Right cardiac atrium (tissue), 5 donors: ENCODE results near the gene FOXP1. TPM values are rescaled to one million over a fixed set of nuclear protein-coding genes. Genes with fewer than 3 reads are reported as not detected.
"Not testable (repeated sequence)": the region's sequence is repeated elsewhere in the genome, so short reads cannot be mapped to it uniquely, and the experiment has no call there.

ENCODE experiments used
- ATAC-seq, 2 donors: fragments of 200-7000 bp; cut with Tn5 transposase; one replicate each; pipeline versions ENCODE4 v1.8.0 to v1.9.1; 2020; ENCODE audit warnings: moderate library complexity in 2 of 2, mild to moderate bottlenecking in 1 of 2
- DNase-seq, 3 donors: peaks; one replicate each; pipeline ENCODE4 v3.0.0-alpha.2; 2020
- H3K27ac ChIP-seq: one replicate; pipeline ENCODE4 v1.5.1; 2013; ENCODE audit warnings: mild to moderate bottlenecking, low read length, control low read depth, moderate library complexity
- H3K27me3 ChIP-seq: one replicate; pipeline ENCODE4 v1.6.1; 2013; ENCODE audit not compliant: control insufficient read depth, insufficient read depth
- H3K4me1 ChIP-seq: one replicate; pipeline ENCODE4 v1.6.1; 2013; ENCODE audit warnings: low read length; ENCODE audit not compliant: control insufficient read depth, insufficient read depth
- H3K4me3 ChIP-seq: one replicate; pipeline ENCODE4 v1.5.1; 2013; ENCODE audit warnings: low read length, control low read depth
- H3K9me3 ChIP-seq: one replicate; pipeline ENCODE4 v1.6.1; 2013; ENCODE audit warnings: low read length; ENCODE audit not compliant: control insufficient read depth
- WGBS: extraction: QIAGEN DNeasy Blood & Tissue Kit; methylation state at CpG from one replicate; pipeline ENCODE4 v1.1.7; 2013; 5-methylcytosine and 5-hydroxymethylcytosine counted together
- intact Hi-C, 4 donors: fragments of 100-400 bp; cut with DNase I; formaldehyde crosslinking; loops; one replicate each; pipeline versions ENCODE4 v1.11.0 to v1.14.0; 2022 to 2023
- polyA plus RNA-seq: library from polyadenylated mRNA; stranded (reverse); fragments of 200-250 nt; gene quantifications from one replicate; pipeline ENCODE4 v1.2.3, GENCODE V29; 2013
- total RNA-seq, 4 donors: library from RNA; stranded (reverse); fragmentation: NEBNext Ultra II Directional; extraction: Animal tissue kit (Norgen Biotek cat#: 25700); gene quantifications; one replicate each; pipeline ENCODE4 v1.2.1, GENCODE V29; 2021
- donor health status: healthy with polysubstance abuse.
- donor health status: DM: no; HTN: yes; CAD: no.
- donor health status: DM: no; HTN: no; CAD: no.
- donor health status: DM: no; HTN: yes; CAD: no; lungs with severe emphysema.
- donor health status: DM: yes; HTN: yes; CAD: no.

Gene FOXP1
- total and polyA plus RNA-seq, 5 donors = 13.6 to 63.4 (median 57.4) TPM

DNA sequence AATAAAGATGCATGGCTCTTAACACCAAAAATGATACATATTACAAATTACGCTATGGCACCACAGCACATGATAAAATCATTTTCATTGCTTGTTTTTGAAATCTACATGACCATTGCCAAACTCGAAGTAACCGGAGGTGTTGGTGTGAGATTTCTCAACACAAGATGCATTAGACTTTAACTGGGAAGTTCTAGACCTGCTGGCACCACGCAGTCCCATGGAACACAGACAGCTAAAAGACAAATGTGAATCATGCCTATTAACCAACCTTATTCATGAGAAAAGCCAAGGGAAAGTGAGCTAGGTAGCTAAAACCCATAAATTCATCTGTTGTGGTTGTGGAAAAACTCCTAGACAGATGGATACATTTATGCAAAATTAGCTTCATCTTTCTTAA is 595.4 kb downstream of the FOXP1 start:
- DNase-seq (no peak), ATAC-seq (no peak)
- H3K27me3 ChIP-seq = no peaks in the 10 kb centered on the region
- H3K9me3 ChIP-seq = no peaks in the 10 kb centered on the region
- no peak overlapping the region for H3K27ac ChIP-seq
- intact Hi-C loops = loop anchor here in 1 of 4 donors (10.0 kb wide), 1 partner anchor 273 kb away; no protein-coding TSS in a partner anchor
- H3K4me3 ChIP-seq = no peak overlapping the region
- peaks cover 9% of the 10 kb centered on the region for H3K4me1 ChIP-seq
- WGBS = 94% methylated on average over 4 of the region's 4 CpGs

DNA sequence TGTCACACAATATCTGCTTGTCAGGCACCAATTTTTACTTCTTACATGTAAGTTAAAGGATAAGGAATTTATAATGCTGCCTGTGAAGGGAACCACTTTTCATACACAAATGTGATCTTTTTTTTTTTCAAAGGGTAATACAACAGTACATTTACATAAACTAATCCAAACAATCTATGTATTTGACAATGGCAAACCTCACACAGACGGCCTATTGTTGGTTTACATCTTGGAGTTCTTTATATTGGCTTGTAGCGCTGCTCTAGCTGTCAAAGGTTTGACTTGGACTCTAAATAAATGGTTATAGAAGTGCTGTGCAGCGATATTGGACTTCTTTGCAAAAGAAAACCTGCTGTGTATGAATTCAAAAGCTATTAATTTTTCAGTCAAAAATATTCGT is 598.0 kb downstream of the FOXP1 start:
- no peaks in the 10 kb centered on the region for H3K9me3 ChIP-seq
- 89% methylated on average over 4 of the region's 4 CpGs for WGBS
- peaks cover 20% of the 10 kb centered on the region for H3K4me1 ChIP-seq
- intact Hi-C loops = loop anchor here in 1 of 4 donors (10.0 kb wide), 1 partner anchor 271 kb away; no protein-coding TSS in a partner anchor
- no peak for DNase-seq
- no peak for ATAC-seq
- no peak overlapping the region for H3K4me3 ChIP-seq
- no peaks in the 10 kb centered on the region for H3K27me3 ChIP-seq
- H3K27ac ChIP-seq = no peak overlapping the region

DNA sequence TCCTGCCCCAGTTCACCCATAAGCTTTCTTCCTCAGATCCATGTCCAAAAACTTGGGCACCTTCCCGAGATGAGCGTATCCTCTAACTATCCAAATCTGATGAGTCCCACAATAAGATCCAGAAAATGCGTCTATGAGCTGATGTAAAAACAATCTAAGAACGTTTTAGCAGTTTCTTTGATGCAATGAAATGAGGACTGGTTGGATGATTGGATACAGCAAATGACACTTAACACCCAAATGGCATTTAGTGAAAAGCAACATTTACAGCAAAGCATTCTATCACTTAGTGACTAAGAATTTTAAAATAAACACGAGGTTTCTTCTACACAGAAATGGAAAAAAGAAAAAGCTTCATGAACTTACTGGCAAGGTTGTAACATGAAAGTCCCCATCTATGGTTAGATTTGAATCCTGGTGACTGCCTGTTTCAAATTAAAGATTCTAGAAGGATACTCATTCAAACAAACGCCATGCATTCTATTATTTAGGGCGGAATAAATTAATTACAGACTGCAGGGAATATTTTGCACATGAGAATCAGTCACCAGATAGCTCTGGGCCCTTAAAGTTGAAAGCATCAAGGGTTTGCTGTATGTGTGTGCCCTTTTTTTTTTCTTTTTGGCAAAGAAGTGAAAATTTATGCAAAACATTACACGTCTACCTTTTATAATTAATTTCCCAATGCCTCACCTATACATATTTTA is 598.6 kb downstream of the FOXP1 start:
- H3K27ac ChIP-seq = no peak overlapping the region
- peaks cover 20% of the 10 kb centered on the region for H3K4me1 ChIP-seq
- H3K9me3 ChIP-seq = no peaks in the 10 kb centered on the region
- no peak overlapping the region for H3K4me3 ChIP-seq
- no peaks in the 10 kb centered on the region for H3K27me3 ChIP-seq
- DNase-seq = no peak
- ATAC-seq = no peak
- 86% methylated on average over 8 of the region's 8 CpGs for WGBS
- intact Hi-C loops = loop anchor here in 1 of 4 donors (10.0 kb wide), 1 partner anchor 270 kb away; no protein-coding TSS in a partner anchor

DNA sequence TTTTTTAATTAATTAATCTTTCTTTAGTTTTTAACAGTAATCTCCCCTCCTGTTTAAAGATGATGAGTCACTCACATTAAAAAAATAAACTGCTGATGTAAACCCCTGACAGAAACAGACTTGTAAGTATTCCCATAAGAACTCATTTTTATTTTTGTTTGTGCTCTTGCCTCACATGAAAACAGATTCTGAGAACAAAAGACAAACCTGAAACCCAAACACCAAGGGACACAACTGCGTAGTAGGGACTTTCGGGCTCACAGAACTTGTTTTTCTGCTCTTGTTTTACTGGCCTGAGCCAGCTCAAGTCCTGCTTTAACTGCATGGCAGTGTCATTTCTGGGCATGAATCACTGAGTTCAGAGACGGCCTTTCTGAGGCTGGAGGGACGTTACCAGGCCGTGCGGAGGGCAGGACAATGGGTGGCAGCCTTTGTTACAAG is 600.8 kb downstream of the FOXP1 start:
- H3K4me3 ChIP-seq = no peak overlapping the region
- H3K4me1 ChIP-seq = peaks cover 20% of the 10 kb centered on the region
- peak; percentile 78 to 85 for ATAC-seq
- intact Hi-C loops = loop anchor here in 1 of 4 donors (10.0 kb wide), 1 partner anchor 268 kb away; no protein-coding TSS in a partner anchor
- H3K27ac ChIP-seq = peak overlapping the region; percentile 94
- peak in 2 of 3 donors; percentile 50 to 65 for DNase-seq
- 21% methylated on average over 6 of the region's 6 CpGs for WGBS
- no peaks in the 10 kb centered on the region for H3K9me3 ChIP-seq
- no peaks in the 10 kb centered on the region for H3K27me3 ChIP-seq

DNA sequence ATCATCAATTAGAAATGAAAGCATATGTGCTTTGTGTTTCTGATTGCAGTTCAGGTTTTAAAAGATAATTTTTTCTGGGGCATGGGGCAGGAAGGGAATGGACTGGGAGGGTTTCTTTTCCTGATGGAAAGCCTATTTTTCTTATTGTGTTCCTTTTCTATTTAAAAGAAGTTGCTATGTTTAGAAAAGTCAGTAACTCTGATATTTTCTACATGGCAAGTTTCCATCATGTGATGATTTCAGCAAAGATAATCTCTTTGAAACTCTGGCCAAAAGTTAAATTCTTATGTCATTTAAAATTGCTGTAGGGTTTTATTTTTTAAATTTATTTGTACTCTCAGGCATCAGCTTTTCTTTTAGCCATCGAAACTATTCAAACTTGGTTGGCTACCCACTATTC is 601.2 kb downstream of the FOXP1 start:
- Histone ChIP-seq H3K27ac (no peak overlapping the region), H3K4me3 (no peak overlapping the region), H3K4me1 (peaks cover 20% of the 10 kb centered on the region), H3K9me3 (no peaks in the 10 kb centered on the region), H3K27me3 (no peaks in the 10 kb centered on the region)
- DNase-seq = no peak
- 39% methylated on average over 1 of the region's 1 CpG for WGBS
- intact Hi-C loops = loop anchor here in 1 of 4 donors (10.0 kb wide), 1 partner anchor 267 kb away; no protein-coding TSS in a partner anchor
- ATAC-seq = peak in 1 of 2 donors; percentile 42

DNA sequence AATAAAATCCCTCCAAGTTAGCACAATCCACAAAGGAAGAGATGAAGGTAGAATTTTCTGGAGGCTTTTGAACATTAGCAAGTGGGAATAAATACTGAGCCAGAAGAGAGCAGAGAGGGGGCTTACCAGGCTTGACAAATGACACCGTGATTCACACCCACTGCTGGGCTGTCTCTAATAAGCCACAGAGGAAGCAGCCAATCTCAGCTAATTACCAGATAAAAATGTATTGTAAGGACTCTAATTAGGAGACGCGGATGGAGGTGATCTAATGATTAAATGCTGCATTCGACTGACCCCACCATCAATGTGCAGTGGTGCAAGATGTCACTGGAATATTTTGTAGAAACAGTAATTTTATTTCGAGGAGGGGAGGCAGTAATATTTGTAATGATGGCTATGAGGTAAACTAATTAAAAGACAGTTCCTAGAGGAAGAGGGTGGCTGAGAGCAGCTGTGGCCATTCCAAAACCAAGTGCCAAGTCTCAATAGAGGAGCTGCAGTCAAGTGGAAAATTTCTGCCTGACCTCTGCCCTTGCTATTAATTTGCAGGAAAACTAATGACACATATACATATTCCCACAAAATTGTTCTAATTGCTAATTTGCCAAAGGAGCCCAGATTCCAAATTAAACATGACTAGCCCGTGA is 602.2 kb downstream of the FOXP1 start:
- DNase-seq = no peak

DNA sequence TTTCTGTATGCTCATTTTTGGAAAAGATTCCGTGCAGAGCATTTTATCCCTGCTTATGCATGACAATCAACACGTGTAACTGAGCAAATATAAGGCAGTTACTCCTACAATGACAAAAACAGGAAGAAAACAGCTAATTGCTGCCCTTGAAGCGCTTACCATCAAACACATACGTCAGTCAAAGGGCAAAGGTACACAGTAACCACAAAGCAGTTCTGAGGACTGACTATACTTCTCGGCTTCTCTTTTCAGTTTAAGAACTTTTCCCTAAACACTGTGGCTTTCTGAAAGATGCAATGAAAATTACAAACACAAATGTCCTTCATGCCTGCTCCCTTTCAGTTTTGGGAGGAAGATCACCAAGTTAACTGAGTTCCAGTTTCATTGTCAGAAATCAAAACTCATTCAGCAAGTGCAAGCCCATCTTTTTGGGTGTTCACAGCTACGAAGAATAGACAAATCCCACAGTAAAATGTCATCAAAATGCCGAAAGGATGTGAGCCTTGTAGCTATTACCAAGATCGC is 602.8 kb downstream of the FOXP1 start:
- no peaks in the 10 kb centered on the region for H3K9me3 ChIP-seq
- no peak overlapping the region for H3K4me3 ChIP-seq
- DNase-seq (no peak), ATAC-seq (no peak)
- H3K27me3 ChIP-seq = no peaks in the 10 kb centered on the region
- intact Hi-C loops = loop anchor here in 1 of 4 donors (10.0 kb wide), 1 partner anchor 266 kb away; no protein-coding TSS in a partner anchor
- H3K27ac ChIP-seq = peak overlapping the region; percentile 68
- H3K4me1 ChIP-seq = peaks cover 15% of the 10 kb centered on the region
- WGBS = 62% methylated on average over 8 of the region's 8 CpGs

More for the DNA sequence above, 602.2 kb downstream of the FOXP1 start:
- peak overlapping the region; percentile 42 for H3K27ac ChIP-seq
- intact Hi-C loops = loop anchor here in 1 of 4 donors (10.0 kb wide), 1 partner anchor 267 kb away; no protein-coding TSS in a partner anchor
- WGBS = 45% methylated on average over 6 of the region's 6 CpGs
- H3K27me3 ChIP-seq = no peaks in the 10 kb centered on the region
- H3K4me3 ChIP-seq = no peak overlapping the region
- no peaks in the 10 kb centered on the region for H3K9me3 ChIP-seq
- H3K4me1 ChIP-seq = peaks cover 20% of the 10 kb centered on the region
- ATAC-seq = peak; percentile 40 to 46

DNA sequence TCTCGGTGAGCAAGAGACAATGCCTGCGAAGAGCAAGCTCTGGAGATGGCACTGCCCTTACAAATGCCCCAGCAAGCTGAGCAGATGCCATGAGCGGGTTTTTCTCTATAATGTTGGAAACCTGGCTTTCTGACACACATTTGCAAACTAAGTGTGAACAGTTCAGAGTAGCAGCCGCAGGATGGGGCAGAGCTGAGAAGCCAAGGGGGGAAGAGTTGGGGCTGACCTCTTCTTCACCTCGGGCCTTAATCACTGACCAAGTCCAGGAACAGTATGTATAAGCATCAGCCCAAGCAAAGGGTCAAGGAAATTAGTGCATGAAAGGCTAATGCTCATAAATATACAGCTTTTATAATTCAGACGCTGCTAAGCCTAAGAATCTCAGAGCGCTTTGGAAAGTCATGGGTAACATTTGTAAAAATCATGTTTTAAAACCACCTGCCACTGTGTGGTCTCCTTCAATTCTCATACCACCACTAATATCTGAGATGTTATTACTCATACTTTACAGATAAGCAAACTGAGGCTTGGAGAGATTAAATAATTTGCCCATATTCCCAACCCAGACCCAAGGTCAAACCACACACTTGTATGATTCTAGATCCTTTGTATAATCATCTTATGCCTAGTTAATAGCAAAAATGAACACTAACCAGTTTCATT is 603.4 kb downstream of the FOXP1 start:
- ATAC-seq (no peak), DNase-seq (no peak)
- Histone ChIP-seq H3K9me3 (no peaks in the 10 kb centered on the region), H3K4me1 (peaks cover 15% of the 10 kb centered on the region), H3K4me3 (no peak overlapping the region), H3K27me3 (no peaks in the 10 kb centered on the region), H3K27ac (peak overlapping the region; percentile 29)
- 87% methylated on average over 7 of the region's 7 CpGs for WGBS
- intact Hi-C loops = loop anchor here in 1 of 4 donors (10.0 kb wide), 1 partner anchor 265 kb away; no protein-coding TSS in a partner anchor

DNA sequence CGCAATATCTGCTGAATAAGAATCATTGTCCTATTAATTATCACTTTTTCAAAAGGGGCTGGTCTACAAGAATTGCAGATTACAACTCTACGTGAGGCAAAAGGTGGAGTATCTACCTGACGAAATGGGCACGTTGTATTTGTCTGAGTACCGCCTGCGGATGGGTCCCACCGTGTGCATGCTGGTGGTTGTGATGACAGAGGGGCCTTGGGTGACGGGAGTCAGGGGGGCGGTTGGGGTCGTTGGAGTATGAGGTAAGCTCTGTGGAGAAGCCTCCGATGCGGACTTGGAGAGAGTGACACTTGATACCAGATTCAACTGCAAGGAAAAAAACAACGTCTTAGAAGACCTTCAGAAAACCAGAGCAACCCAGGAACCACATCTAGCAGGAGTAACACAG is 605.8 kb downstream of the FOXP1 start:
- intact Hi-C loops = no loop called here
- H3K27me3 ChIP-seq = no peaks in the 10 kb centered on the region
- no peak overlapping the region for H3K27ac ChIP-seq
- WGBS = 95% methylated on average over 13 of the region's 13 CpGs
- ATAC-seq (no peak), DNase-seq (no peak)
- H3K4me1 ChIP-seq = peaks cover 8% of the 10 kb centered on the region
- no peaks in the 10 kb centered on the region for H3K9me3 ChIP-seq
- no peak overlapping the region for H3K4me3 ChIP-seq

DNA sequence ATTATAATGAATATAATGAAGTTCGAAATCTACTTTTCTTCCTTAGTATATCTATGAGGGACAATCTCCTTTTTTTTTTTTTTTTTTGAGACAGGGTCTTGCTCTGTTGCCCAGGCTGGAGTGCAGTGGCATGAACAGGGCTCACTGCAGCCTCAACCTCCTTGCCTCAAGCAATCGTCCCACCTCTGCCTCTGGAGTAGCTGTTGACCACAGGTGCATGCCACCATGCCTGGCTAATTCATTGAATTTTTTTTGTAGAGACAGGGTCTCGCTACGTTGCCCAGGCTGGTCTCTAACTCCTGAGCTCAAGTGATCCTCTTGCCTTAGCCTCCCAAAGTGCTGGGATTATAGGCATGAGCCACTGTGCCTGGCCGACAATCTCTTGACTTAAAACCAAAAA is 607.5 kb downstream of the FOXP1 start:
- ATAC-seq, H3K4me3 ChIP-seq, H3K9me3 ChIP-seq, intact Hi-C loops, H3K27me3 ChIP-seq, DNase-seq, H3K27ac ChIP-seq, H3K4me1 ChIP-seq: not testable (repeated sequence)
- whole genome bisulfite sequencing = 85% methylated on average over 5 of the region's 5 CpGs
